Measurements from ENCODE around the gene ALDH7A1. TPM values are rescaled to one million over a fixed set of nuclear protein-coding genes. Genes with fewer than 3 reads are reported as not detected.

The ALDH7A1 gene
- total RNA-seq, 1 experiment from 2014 or later = 176 TPM

DNA sequence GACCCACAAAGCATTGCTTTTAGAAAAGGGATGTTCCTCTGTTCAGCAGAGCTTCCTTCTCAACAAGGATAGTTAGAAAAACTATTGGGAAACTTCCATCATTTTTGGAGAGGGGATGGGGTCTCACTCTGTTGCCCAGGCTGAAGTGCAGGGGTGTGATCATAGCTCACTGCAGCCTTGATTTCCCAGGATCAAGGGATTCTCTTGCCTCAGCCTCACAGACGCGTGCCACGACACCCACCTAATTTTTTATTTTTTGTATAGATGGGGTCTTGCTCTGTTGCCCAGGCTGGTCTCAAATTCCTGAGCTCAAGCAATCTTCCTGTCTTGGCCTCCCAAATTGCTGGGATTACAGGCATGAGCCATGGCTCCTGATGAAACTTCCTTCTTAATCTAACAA is 40.6 kb upstream of the ALDH7A1 start:
- no peaks in the 10 kb centered on the region for H3K36me3 Mint-ChIP-seq
- no peaks in the 10 kb centered on the region for H3K9me3 Mint-ChIP-seq
- H3K27me3 Mint-ChIP-seq (ENCODE audit: low read depth) = no peaks in the 10 kb centered on the region
- ChIA-PET CTCF (no interaction called here), POLR2A (no interaction called here)
- no peak for ATAC-seq
- no peak for DNase-seq (ENCODE audit: low spot score)
- no peak overlapping the region for H3K4me3 Mint-ChIP-seq
- 0 out of 2 replicates have a peak, but pooled peaks have one; percentile 32 for TF ChIP-seq GTF2I (CRISPR knock-in tag; conservative IDR thresholded peaks at IDR 0.05)
- TF ChIP-seq FOXP1 (CRISPR knock-in tag; IDR thresholded peaks at IDR 0.05; ENCODE audit: borderline replicate concordance) = no peak
- no peak for TF ChIP-seq ZNF416 (CRISPR knock-in tag; IDR thresholded peaks at IDR 0.05)
- TF ChIP-seq ZNF121 (CRISPR knock-in tag; IDR thresholded peaks at IDR 0.05) = peak; percentile 52; the same call in 1 of the 2 replicates
- TF ChIP-seq TEAD1 (CRISPR knock-in tag; IDR thresholded peaks at IDR 0.05) = no peak
- TF ChIP-seq EMX1 (CRISPR knock-in tag; IDR thresholded peaks at IDR 0.05) = no peak
- TF ChIP-seq JAZF1 (CRISPR knock-in tag; IDR thresholded peaks at IDR 0.05) = no peak
- no peak for TF ChIP-seq ETV6 (CRISPR knock-in tag; IDR thresholded peaks at IDR 0.05)
- TF ChIP-seq, protein P1, sequence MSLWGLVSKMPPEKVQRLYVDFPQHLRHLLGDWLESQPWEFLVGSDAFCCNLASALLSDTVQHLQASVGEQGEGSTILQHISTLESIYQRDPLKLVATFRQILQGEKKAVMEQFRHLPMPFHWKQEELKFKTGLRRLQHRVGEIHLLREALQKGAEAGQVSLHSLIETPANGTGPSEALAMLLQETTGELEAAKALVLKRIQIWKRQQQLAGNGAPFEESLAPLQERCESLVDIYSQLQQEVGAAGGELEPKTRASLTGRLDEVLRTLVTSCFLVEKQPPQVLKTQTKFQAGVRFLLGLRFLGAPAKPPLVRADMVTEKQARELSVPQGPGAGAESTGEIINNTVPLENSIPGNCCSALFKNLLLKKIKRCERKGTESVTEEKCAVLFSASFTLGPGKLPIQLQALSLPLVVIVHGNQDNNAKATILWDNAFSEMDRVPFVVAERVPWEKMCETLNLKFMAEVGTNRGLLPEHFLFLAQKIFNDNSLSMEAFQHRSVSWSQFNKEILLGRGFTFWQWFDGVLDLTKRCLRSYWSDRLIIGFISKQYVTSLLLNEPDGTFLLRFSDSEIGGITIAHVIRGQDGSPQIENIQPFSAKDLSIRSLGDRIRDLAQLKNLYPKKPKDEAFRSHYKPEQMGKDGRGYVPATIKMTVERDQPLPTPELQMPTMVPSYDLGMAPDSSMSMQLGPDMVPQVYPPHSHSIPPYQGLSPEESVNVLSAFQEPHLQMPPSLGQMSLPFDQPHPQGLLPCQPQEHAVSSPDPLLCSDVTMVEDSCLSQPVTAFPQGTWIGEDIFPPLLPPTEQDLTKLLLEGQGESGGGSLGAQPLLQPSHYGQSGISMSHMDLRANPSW (CRISPR knock-in tag; conservative IDR thresholded peaks at IDR 0.05; ENCODE audit: low read depth) = no peak
- TF ChIP-seq, protein P2, sequence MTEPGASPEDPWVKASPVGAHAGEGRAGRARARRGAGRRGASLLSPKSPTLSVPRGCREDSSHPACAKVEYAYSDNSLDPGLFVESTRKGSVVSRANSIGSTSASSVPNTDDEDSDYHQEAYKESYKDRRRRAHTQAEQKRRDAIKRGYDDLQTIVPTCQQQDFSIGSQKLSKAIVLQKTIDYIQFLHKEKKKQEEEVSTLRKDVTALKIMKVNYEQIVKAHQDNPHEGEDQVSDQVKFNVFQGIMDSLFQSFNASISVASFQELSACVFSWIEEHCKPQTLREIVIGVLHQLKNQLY (CRISPR knock-in tag; IDR thresholded peaks at IDR 0.05) = no peak
- TF ChIP-seq MYBL2 (CRISPR knock-in tag; IDR thresholded peaks at IDR 0.05) = no peak
- no peak for TF ChIP-seq GRHL2 (CRISPR knock-in tag; IDR thresholded peaks at IDR 0.05; ENCODE audit: insufficient replicate concordance, severe bottlenecking)
- H3K4me1 Mint-ChIP-seq = no peaks in the 10 kb centered on the region
- no peak overlapping the region for H3K27ac Mint-ChIP-seq

DNA sequence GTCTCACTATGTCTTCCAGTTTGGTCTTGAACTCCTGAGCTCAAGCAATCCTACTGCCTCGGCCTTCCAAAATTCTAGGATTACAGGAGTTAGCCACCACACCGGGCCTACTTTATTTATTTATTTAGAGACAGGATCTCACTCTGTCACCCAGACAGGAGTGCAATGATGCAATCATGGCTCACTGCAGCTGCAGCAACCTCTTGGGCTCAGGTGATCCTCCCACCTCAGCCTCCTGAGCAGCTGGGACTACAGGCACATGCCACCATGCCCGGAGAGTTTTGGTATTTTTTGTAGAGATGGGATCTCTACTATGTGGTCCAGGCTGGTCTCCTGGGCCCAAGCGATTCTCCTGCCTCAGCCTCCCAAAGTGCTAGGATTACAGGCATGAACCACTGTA is 38.5 kb upstream of the ALDH7A1 start:
- Mint-ChIP-seq H3K27ac (no peak overlapping the region), H3K27me3 (ENCODE audit: low read depth) (no peaks in the 10 kb centered on the region), H3K4me3 (no peak overlapping the region), H3K9me3 (no peaks in the 10 kb centered on the region), H3K36me3 (no peaks in the 10 kb centered on the region), H3K4me1 (no peaks in the 10 kb centered on the region)
- DNase-seq (ENCODE audit: low spot score) = no peak
- CTCF ChIA-PET = interaction anchor here (0.8 kb wide), 1 partner anchor 32 kb away, joined by 3 read pairs; the partner anchor contains the start of gene PHAX
- peak; percentile 83 for TF ChIP-seq GABPB1 (CRISPR knock-in tag; IDR thresholded peaks at IDR 0.05)
- no peak for TF ChIP-seq TCF7 (CRISPR knock-in tag; IDR thresholded peaks at IDR 0.05; ENCODE audit: low read depth)
- no peak for TF ChIP-seq CBFB (CRISPR knock-in tag; IDR thresholded peaks at IDR 0.05; ENCODE audit: low read depth)
- TF ChIP-seq FOXP1 (CRISPR knock-in tag; IDR thresholded peaks at IDR 0.05; ENCODE audit: borderline replicate concordance) = no peak
- POLR2A ChIA-PET = interaction anchor here (0.6 kb wide), 1 partner anchor 27 kb away, joined by 8 read pairs; no protein-coding TSS in a partner anchor
- ATAC-seq = no peak

DNA sequence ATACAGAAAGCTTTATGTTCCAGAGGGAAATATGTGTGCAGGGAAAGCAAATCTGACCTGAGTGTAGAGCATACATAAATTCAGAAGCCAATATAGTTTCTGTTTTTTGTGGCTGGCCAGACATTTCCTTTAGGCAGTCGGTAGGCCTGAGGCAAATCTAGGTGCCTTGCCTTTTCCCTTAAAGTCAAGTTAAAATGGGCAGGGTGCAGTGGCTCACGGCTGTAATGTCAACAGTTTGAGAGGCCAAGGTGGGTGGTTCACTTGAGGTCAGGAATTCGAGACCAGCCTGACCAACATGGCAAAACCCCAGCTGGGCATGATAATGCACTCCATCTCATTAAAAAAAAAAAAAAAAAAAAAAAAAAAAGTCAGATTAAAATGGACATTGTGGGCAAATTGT is 36.9 kb upstream of the ALDH7A1 start:
- H3K4me1 Mint-ChIP-seq = peaks cover 4% of the 10 kb centered on the region
- ATAC-seq (no peak), DNase-seq (ENCODE audit: low spot score) (no peak)
- TF ChIP-seq, protein P3, sequence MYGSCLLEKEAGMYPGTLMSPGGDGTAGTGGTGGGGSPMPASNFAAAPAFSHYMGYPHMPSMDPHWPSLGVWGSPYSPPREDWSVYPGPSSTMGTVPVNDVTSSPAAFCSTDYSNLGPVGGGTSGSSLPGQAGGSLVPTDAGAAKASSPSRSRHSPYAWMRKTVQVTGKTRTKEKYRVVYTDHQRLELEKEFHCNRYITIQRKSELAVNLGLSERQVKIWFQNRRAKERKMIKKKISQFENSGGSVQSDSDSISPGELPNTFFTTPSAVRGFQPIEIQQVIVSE (CRISPR knock-in tag; IDR thresholded peaks at IDR 0.05; ENCODE audit: borderline replicate concordance) = no peak
- TF ChIP-seq MXD4 (CRISPR knock-in tag; IDR thresholded peaks at IDR 0.05; ENCODE audit: borderline replicate concordance) (no peak), NFE2L1 (CRISPR knock-in tag; IDR thresholded peaks at IDR 0.05) (no peak), CREM (CRISPR knock-in tag; IDR thresholded peaks at IDR 0.05) (no peak), JAZF1 (CRISPR knock-in tag; IDR thresholded peaks at IDR 0.05) (no peak), GRHL2 (CRISPR knock-in tag; IDR thresholded peaks at IDR 0.05; ENCODE audit: insufficient replicate concordance, severe bottlenecking) (no peak), NFYB (CRISPR knock-in tag; conservative IDR thresholded peaks at IDR 0.05; ENCODE audit: low read depth) (no peak), TEAD4 (CRISPR knock-in tag; IDR thresholded peaks at IDR 0.05) (no peak), RORB (CRISPR knock-in tag; IDR thresholded peaks at IDR 0.05) (no peak), KAT7 (CRISPR knock-in tag; IDR thresholded peaks at IDR 0.05; ENCODE audit: borderline replicate concordance) (no peak)
- TF ChIP-seq, protein P4, sequence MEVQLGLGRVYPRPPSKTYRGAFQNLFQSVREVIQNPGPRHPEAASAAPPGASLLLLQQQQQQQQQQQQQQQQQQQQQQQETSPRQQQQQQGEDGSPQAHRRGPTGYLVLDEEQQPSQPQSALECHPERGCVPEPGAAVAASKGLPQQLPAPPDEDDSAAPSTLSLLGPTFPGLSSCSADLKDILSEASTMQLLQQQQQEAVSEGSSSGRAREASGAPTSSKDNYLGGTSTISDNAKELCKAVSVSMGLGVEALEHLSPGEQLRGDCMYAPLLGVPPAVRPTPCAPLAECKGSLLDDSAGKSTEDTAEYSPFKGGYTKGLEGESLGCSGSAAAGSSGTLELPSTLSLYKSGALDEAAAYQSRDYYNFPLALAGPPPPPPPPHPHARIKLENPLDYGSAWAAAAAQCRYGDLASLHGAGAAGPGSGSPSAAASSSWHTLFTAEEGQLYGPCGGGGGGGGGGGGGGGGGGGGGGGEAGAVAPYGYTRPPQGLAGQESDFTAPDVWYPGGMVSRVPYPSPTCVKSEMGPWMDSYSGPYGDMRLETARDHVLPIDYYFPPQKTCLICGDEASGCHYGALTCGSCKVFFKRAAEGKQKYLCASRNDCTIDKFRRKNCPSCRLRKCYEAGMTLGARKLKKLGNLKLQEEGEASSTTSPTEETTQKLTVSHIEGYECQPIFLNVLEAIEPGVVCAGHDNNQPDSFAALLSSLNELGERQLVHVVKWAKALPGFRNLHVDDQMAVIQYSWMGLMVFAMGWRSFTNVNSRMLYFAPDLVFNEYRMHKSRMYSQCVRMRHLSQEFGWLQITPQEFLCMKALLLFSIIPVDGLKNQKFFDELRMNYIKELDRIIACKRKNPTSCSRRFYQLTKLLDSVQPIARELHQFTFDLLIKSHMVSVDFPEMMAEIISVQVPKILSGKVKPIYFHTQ (CRISPR knock-in tag; IDR thresholded peaks at IDR 0.05) = no peak
- TF ChIP-seq, protein P5, sequence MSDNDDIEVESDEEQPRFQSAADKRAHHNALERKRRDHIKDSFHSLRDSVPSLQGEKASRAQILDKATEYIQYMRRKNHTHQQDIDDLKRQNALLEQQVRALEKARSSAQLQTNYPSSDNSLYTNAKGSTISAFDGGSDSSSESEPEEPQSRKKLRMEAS (CRISPR knock-in tag; IDR thresholded peaks at IDR 0.05) = no peak
- TF ChIP-seq, protein P6, sequence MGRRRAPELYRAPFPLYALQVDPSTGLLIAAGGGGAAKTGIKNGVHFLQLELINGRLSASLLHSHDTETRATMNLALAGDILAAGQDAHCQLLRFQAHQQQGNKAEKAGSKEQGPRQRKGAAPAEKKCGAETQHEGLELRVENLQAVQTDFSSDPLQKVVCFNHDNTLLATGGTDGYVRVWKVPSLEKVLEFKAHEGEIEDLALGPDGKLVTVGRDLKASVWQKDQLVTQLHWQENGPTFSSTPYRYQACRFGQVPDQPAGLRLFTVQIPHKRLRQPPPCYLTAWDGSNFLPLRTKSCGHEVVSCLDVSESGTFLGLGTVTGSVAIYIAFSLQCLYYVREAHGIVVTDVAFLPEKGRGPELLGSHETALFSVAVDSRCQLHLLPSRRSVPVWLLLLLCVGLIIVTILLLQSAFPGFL (CRISPR knock-in tag; IDR thresholded peaks at IDR 0.05; ENCODE audit: borderline replicate concordance) = no peak
- POLR2A ChIA-PET = interaction anchor here (0.6 kb wide), 1 partner anchor 163 kb away, joined by 4 read pairs; no protein-coding TSS in a partner anchor
- H3K27ac Mint-ChIP-seq = no peak overlapping the region
- CTCF ChIA-PET = no interaction called here
- H3K4me3 Mint-ChIP-seq = no peak overlapping the region
- H3K27me3 Mint-ChIP-seq (ENCODE audit: low read depth) = no peaks in the 10 kb centered on the region
- no peaks in the 10 kb centered on the region for H3K9me3 Mint-ChIP-seq
- no peaks in the 10 kb centered on the region for H3K36me3 Mint-ChIP-seq

All from WTC11 (cell line).